H1 (cell line): ENCODE measurements around the gene CDC42BPB. TPM values are rescaled to one million over a fixed set of nuclear protein-coding genes. Genes with fewer than 3 reads are reported as not detected.

Experiments used
- CTCF ChIA-PET: fragments of 300-600 bp; sonication (Branson Sonifier 250); formaldehyde crosslinking; loops from one replicate; lab custom pipeline; 2021; ENCODE audit not compliant: partially characterized antibody; lab: Charles Lee
- POLR2A ChIA-PET: fragments of 300-600 bp; sonication (Branson Sonifier 250); formaldehyde crosslinking; loops from one replicate; lab custom pipeline; 2021; ENCODE audit warnings: inconsistent platforms; ENCODE audit not compliant: partially characterized antibody; lab: Charles Lee
- DNase-seq, 2 experiments: peaks; one replicate each; pipeline versions ENCODE4 v3.0.0 to v3.0.0-alpha.2; 2010 to 2022; ENCODE audit warnings: low spot score in 2 of 2, low read depth in 1 of 2, mixed read lengths in 1 of 2
- FAIRE-seq: peaks from 2 replicates; lab custom pipeline; 2011; peaks lifted over from hg19 to GRCh38; lab: Jason Lieb, UNC
- H2AFZ ChIP-seq: 2 replicates; pipeline ENCODE4 v1.8.1; 2012; ENCODE audit warnings: low read length, inconsistent platforms
- H2AK5ac ChIP-seq: 2 replicates; pipeline ENCODE4 v1.6.1; 2013; ENCODE audit warnings: low read depth, low read length
- H2BK120ac ChIP-seq: replicated peaks from 2 replicates; pipeline ENCODE3; 2013; ENCODE audit warnings: low read depth, low read length, inconsistent platforms
- H2BK12ac ChIP-seq: 2 replicates; pipeline ENCODE4 v1.6.1; 2013; ENCODE audit warnings: low read depth, low read length
- H2BK15ac ChIP-seq: 2 replicates; pipeline ENCODE4 v1.6.1; 2013; ENCODE audit warnings: low read length
- H2BK20ac ChIP-seq: 2 replicates; pipeline ENCODE4 v1.6.1; 2013; ENCODE audit warnings: low read length
- H2BK5ac ChIP-seq: 2 replicates; pipeline ENCODE4 v1.6.1; 2013; ENCODE audit warnings: low read depth, low read length
- H3K14ac ChIP-seq: 2 replicates; pipeline ENCODE4 v1.6.1; 2013; ENCODE audit warnings: inconsistent platforms; ENCODE audit not compliant: insufficient read length
- H3K18ac ChIP-seq: 2 replicates; pipeline ENCODE4 v1.6.1; 2013; ENCODE audit warnings: low read length; ENCODE audit errors: extremely low read depth
- H3K23ac ChIP-seq: 2 replicates; pipeline ENCODE4 v1.6.1; 2013; ENCODE audit warnings: inconsistent platforms; ENCODE audit not compliant: insufficient read length
- H3K23me2 ChIP-seq: 2 replicates; pipeline ENCODE4 v1.6.1; 2013; ENCODE audit warnings: low read depth, low read length
- H3K27ac ChIP-seq: 2 replicates; pipeline ENCODE4 v1.6.1; 2011; ENCODE audit warnings: low read depth, low read length, inconsistent platforms
- H3K27me3 ChIP-seq, 4 experiments: replicated peaks in 1 of 4; 1 replicate in 1 of 4; 2 replicates in 3 of 4; pipeline versions ENCODE4 v1.6.1 to v1.8.1; 2011 to 2013; ENCODE audit warnings: low read length in 3 of 4, mild to moderate bottlenecking in 3 of 4, inconsistent platforms in 2 of 4, mixed read lengths in 2 of 4, moderate library complexity in 1 of 4; ENCODE audit not compliant: control insufficient read depth in 3 of 4, insufficient read depth in 3 of 4; ENCODE audit errors: extremely low read depth in 1 of 4
- H3K36me3 ChIP-seq, 4 experiments: 2 replicates each; pipeline versions ENCODE4 v1.6.1 to v1.8.1; 2011 to 2013; ENCODE audit warnings: mild to moderate bottlenecking in 4 of 4, low read length in 3 of 4, moderate library complexity in 2 of 4, control low read depth in 1 of 4, inconsistent platforms in 1 of 4; ENCODE audit not compliant: insufficient read depth in 4 of 4, control insufficient read depth in 2 of 4
- H3K4ac ChIP-seq: replicated peaks from 2 replicates; pipeline ENCODE3; 2013; ENCODE audit warnings: low read length, low read depth, mixed read lengths, inconsistent platforms; ENCODE audit not compliant: insufficient read length
- H3K4me1 ChIP-seq, 4 experiments: replicated peaks in 1 of 4; 1 replicate in 1 of 4; 2 replicates in 3 of 4; pipeline versions ENCODE4 v1.6.1 to v1.8.1; 2011 to 2013; ENCODE audit warnings: low read length in 3 of 4, inconsistent platforms in 2 of 4, mixed read lengths in 1 of 4; ENCODE audit not compliant: insufficient read depth in 4 of 4, control insufficient read depth in 3 of 4
- H3K4me2 ChIP-seq, 2 experiments: 2 replicates each; pipeline versions ENCODE4 v1.6.1 to v1.8.1; 2011 to 2013; ENCODE audit warnings: low read depth in 2 of 2, low read length in 2 of 2, control low read depth in 1 of 2, inconsistent platforms in 1 of 2, mild to moderate bottlenecking in 1 of 2; ENCODE audit not compliant: insufficient read depth in 1 of 2
- H3K4me3 ChIP-seq, 4 experiments: fragments of 200-600, 300-600 bp in 1 of 4; sonication (generic), shearing (Covaris generic), sonication (Bioruptor Twin) in 1 of 4; 2 replicates each; pipeline versions ENCODE4 v1.5.1 to v1.8.1; 2011 to 2016; ENCODE audit warnings: low read length in 4 of 4, low read depth in 3 of 4, control low read depth in 2 of 4, inconsistent platforms in 2 of 4, mild to moderate bottlenecking in 2 of 4, mixed read lengths in 1 of 4, moderate library complexity in 1 of 4; ENCODE audit not compliant: insufficient read depth in 2 of 4; ENCODE audit errors: extremely low read depth in 1 of 4
- H3K56ac ChIP-seq: replicated peaks from 2 replicates; pipeline ENCODE3; 2013; ENCODE audit warnings: low read depth, mild to moderate bottlenecking, mixed read lengths, low read length, inconsistent platforms; ENCODE audit not compliant: insufficient read length
- H3K79me1 ChIP-seq: 2 replicates; pipeline ENCODE4 v1.6.1; 2013; ENCODE audit warnings: low read depth, low read length, control low read depth
- H3K79me2 ChIP-seq, 2 experiments: 2 replicates each; pipeline versions ENCODE4 v1.6.1 to v1.8.1; 2012 to 2013; ENCODE audit warnings: low read length in 2 of 2, mild to moderate bottlenecking in 2 of 2, inconsistent platforms in 1 of 2; ENCODE audit not compliant: insufficient read depth in 2 of 2, control insufficient read depth in 1 of 2
- H3K9ac ChIP-seq, 4 experiments: replicated peaks in 1 of 4; 1 replicate in 1 of 4; 2 replicates in 3 of 4; pipeline versions ENCODE4 v1.6.1 to v1.8.1; 2011 to 2013; ENCODE audit warnings: low read depth in 3 of 4, low read length in 3 of 4, control low read depth in 2 of 4, mild to moderate bottlenecking in 2 of 4, moderate library complexity in 2 of 4, inconsistent platforms in 1 of 4; ENCODE audit errors: extremely low read depth in 1 of 4
- H3K9me3 ChIP-seq, 2 experiments: 2 replicates each; pipeline versions ENCODE4 v1.6.1 to v1.8.1; 2012 to 2013; ENCODE audit warnings: mild to moderate bottlenecking in 2 of 2, moderate library complexity in 2 of 2, control low read depth in 1 of 2, inconsistent platforms in 1 of 2, low read depth in 1 of 2, low read length in 1 of 2, mixed read lengths in 1 of 2; ENCODE audit not compliant: insufficient read depth in 2 of 2
- H4K20me1 ChIP-seq, 2 experiments: replicated peaks in 1 of 2; 2 replicates each; pipeline versions ENCODE3 to v1.8.1; 2011 to 2013; ENCODE audit warnings: inconsistent platforms in 2 of 2, low read length in 2 of 2, mild to moderate bottlenecking in 1 of 2; ENCODE audit not compliant: insufficient read depth in 2 of 2, control insufficient read depth in 1 of 2
- H4K5ac ChIP-seq: 2 replicates; pipeline ENCODE4 v1.6.1; 2013; ENCODE audit warnings: low read length, low read depth, mixed read lengths, inconsistent platforms; ENCODE audit not compliant: insufficient read length
- H4K8ac ChIP-seq: 2 replicates; pipeline ENCODE4 v1.8.0; 2013; ENCODE audit warnings: mild to moderate bottlenecking, moderate library complexity, low read length, inconsistent platforms; ENCODE audit not compliant: insufficient read depth; ENCODE audit errors: extremely low read depth
- H4K91ac ChIP-seq: replicated peaks from 2 replicates; pipeline ENCODE3; 2013; ENCODE audit warnings: low read length, mixed read lengths, inconsistent platforms; ENCODE audit not compliant: insufficient read length
- E2F6 ChIP-seq: IDR thresholded peaks from 2 replicates; pipeline ENCODE4 v1.6.1; 2012; ENCODE audit warnings: inconsistent platforms
- EZH2 ChIP-seq: fragments of 200-600 bp; sonication (generic); IDR thresholded peaks from 2 replicates; pipeline ENCODE4 v1.7.1; 2012; ENCODE audit warnings: low read depth, mild to moderate bottlenecking, moderate library complexity, low read length, inconsistent platforms; ENCODE audit not compliant: severe bottlenecking
- JUND ChIP-seq: IDR thresholded peaks from 2 replicates; pipeline ENCODE4 v1.6.1; 2011; ENCODE audit warnings: mild to moderate bottlenecking, improper control_type of control experiment, low read length
- KDM5A ChIP-seq: fragments of 200-600 bp; IDR thresholded peaks from 2 replicates; pipeline ENCODE4 v1.7.1; 2012; ENCODE audit warnings: mild to moderate bottlenecking, low read length, inconsistent platforms, mixed read lengths
- MAFK ChIP-seq: IDR thresholded peaks from 2 replicates; pipeline ENCODE4 v1.6.1; 2012; ENCODE audit warnings: low read depth, mild to moderate bottlenecking, improper control_type of control experiment, low read length
- RAD21 ChIP-seq, 2 experiments: IDR thresholded peaks in 1 of 2; conservative IDR thresholded peaks in 1 of 2; 2 replicates each; pipeline ENCODE4 v1.6.1; 2011; ENCODE audit warnings: low read depth in 2 of 2, low read length in 2 of 2, improper control_type of control experiment in 1 of 2, inconsistent platforms in 1 of 2, mild to moderate bottlenecking in 1 of 2, moderate library complexity in 1 of 2
- SAP30 ChIP-seq: fragments of 300-600 bp; sonication (generic); IDR thresholded peaks from 2 replicates; pipeline ENCODE4 v1.7.1; 2012; ENCODE audit warnings: low read length, moderate library complexity, mild to moderate bottlenecking, inconsistent platforms; ENCODE audit not compliant: insufficient read depth, insufficient replicate concordance
- SP2 ChIP-seq: IDR thresholded peaks from 2 replicates; pipeline ENCODE4 v1.6.1; 2012; ENCODE audit warnings: mild to moderate bottlenecking, low read length, inconsistent platforms
- SP4 ChIP-seq: IDR thresholded peaks from 2 replicates; pipeline ENCODE4 v1.6.1; 2012; ENCODE audit warnings: low read length, inconsistent platforms
- SRF ChIP-seq: IDR thresholded peaks from 2 replicates; pipeline ENCODE4 v1.6.1; 2011; ENCODE audit warnings: mild to moderate bottlenecking, low read depth, low read length, moderate library complexity
- ZNF274 ChIP-seq: IDR thresholded peaks from 2 replicates; pipeline ENCODE4 v1.7.0; 2012; ENCODE audit warnings: low read length, borderline replicate concordance; ENCODE audit errors: extremely low read depth
- WGBS, 2 experiments: shearing (Covaris generic) in 1 of 2; methylation state at CpG; one replicate each; pipeline versions ENCODE4 v1.1.6 to v1.1.7; 2013 to 2015; ENCODE audit warnings: low lambda C conversion rate in 2 of 2, mixed read lengths in 2 of 2, inconsistent platforms in 1 of 2, low coverage in 1 of 2, missing lambda C conversion rate in 1 of 2; ENCODE audit not compliant: insufficient replicate concordance in 2 of 2, insufficient coverage in 1 of 2, insufficient read length in 1 of 2; ENCODE audit errors: extremely low coverage in 1 of 2, missing lambda C conversion rate in 1 of 2; 5-methylcytosine and 5-hydroxymethylcytosine counted together
- polyA plus RNA-seq, 7 experiments: library from polyadenylated mRNA; depleted of rRNA in 3 of 7; stranded (reverse) in 5 of 7; unstranded in 2 of 7; fragments of >200 nt in 5 of 7; fragments of 200-250 nt in 2 of 7; gene quantifications; 1 replicate in 5 of 7; 2 replicates in 1 of 7; 4 replicates in 1 of 7; pipeline versions ENCODE4 v1.2.1 to v1.2.3, GENCODE V29; 2011 to 2013; ENCODE audit warnings: missing spikeins in 2 of 7, mixed read lengths in 2 of 7
- total RNA-seq: library from RNA; stranded (reverse); fragmentation: NEBNext Ultra II Directional; extraction: Animal tissue kit (Norgen Biotek cat#: 25700); gene quantifications from 2 replicates; pipeline ENCODE4 v1.2.1, GENCODE V29; 2021

Gene CDC42BPB
- total and polyA plus RNA-seq, 2 of the 8 experiments (the other 6 are each of a cell fraction or from before 2014, with no cell fraction given), result 51.2 to 88.2 TPM

- no peaks in the 10 kb centered on the region for H3K23me2 ChIP-seq
- H2BK120ac ChIP-seq, result no peak overlapping the region
- H3K4ac ChIP-seq, result no peak overlapping the region
- H3K27me3 ChIP-seq, result no peaks in the 10 kb centered on the region
- H3K4me1 ChIP-seq, result no peaks in the 10 kb centered on the region
- peaks cover under 1 to 8% of the 10 kb centered on the region in 2 experiments for H4K20me1 ChIP-seq
- H3K27ac ChIP-seq, result no peak overlapping the region
- H2BK12ac ChIP-seq, result no peak overlapping the region
- no peak overlapping the region for H2BK5ac ChIP-seq
- no peak overlapping the region for H3K4me3 ChIP-seq
- DNase-seq (no peak), FAIRE-seq (no peak)
- H3K79me1 ChIP-seq, result no peaks in the 10 kb centered on the region
- no peak overlapping the region for H4K91ac ChIP-seq
- no peak overlapping the region for H2BK20ac ChIP-seq
- no peak overlapping the region for H4K8ac ChIP-seq
- no peak overlapping the region for H3K14ac ChIP-seq
- H3K23ac ChIP-seq, result no peak overlapping the region
- no peak overlapping the region for H3K56ac ChIP-seq
- no peaks in the 10 kb centered on the region for H3K9me3 ChIP-seq
- no peak overlapping the region for H2AFZ ChIP-seq
- no peak overlapping the region for H3K4me2 ChIP-seq
- ChIA-PET CTCF (interaction anchor here (1.1 to 1.7 kb wide), 4 partner anchors 12 to 31 kb away, joined by 3 to 5 read pairs (median 4); no protein-coding TSS in a partner anchor), POLR2A (interaction anchor here (1.5 kb wide), 1 partner anchor 14 kb away, joined by 3 read pairs; no protein-coding TSS in a partner anchor)
- no peaks in the 10 kb centered on the region for H3K79me2 ChIP-seq
- H4K5ac ChIP-seq, result no peak overlapping the region
- H3K18ac ChIP-seq, result no peak overlapping the region
- H2AK5ac ChIP-seq, result no peak overlapping the region
- no peak overlapping the region for H2BK15ac ChIP-seq
- peaks cover 6 to 58% (median 39%) of the 10 kb centered on the region in 4 experiments for H3K36me3 ChIP-seq
- 93% methylated on average over 32 of the region's 36 CpGs; no CpG with 5 or more reads in 1 of the 2 experiments for WGBS, 2 experiments
- no peak overlapping the region for H3K9ac ChIP-seq
- TF ChIP-seq SRF (no peak), EZH2 (no peak), E2F6 (no peak), ZNF274 (no peak), KDM5A (no peak), JUND (no peak), SP4 (no peak), RAD21 (IDR thresholded peaks at IDR 0.05 in 1 of 2, conservative IDR thresholded peaks at IDR 0.05 in 1 of 2; ENCODE audit: low read depth in 2 of 2, low read length in 2 of 2) (no peak), SAP30 (no peak), MAFK (no peak), SP2 (no peak)
Measured at GRCh38 chr14:102944448-102945330, 112.7 kb downstream of the CDC42BPB start.
